Epidermal melanocyte (primary cell): ENCODE results near the gene C11orf86.

Experiments
- DNase-seq: peaks from one replicate; pipeline ENCODE4 v3.0.0; 2011; ENCODE audit warnings: low spot score; ENCODE audit not compliant: insufficient read length

C11orf86 gene

DNA sequence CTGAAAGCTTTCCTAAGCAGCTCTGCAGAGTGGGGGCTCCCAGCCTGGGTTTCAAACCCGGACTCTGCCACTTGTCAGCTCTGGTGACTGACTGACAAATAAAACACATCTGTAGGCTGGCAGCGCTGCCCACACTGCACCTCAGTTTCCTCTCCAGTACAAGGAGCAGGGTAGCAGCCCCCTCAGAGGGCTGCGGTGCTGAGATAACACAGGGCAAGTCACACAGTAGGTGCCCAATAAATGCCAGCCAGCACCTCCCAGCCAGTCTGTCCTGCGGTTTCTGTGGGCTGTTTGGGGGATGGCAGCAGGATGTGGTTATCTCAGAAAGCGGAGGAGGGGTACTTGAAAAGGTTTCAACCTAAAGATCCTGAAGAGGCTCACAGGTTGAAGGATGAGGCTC, 49.3 kb downstream of the C11orf86 start:
- no peak for DNase-seq

DNA sequence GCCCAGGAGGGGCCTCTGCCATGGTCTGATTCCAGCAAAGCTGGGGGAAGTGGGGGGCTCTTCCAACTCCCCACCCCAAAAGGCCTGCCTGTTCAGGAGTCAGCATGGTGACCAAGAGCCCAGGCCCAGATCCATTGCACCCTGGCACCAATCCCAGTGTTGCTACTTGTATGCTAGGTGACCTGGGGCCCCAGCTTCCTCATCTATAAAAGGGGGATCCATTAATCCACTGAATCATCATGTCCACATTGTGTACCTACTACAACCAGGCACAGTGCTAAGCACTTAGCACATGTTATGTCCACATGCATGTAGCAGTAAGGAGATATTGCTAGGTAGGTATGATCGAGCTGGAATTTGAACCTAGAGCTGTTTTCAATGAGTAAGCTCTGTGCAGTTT, 49.9 kb downstream of the C11orf86 start:
- DNase-seq = no peak

DNA sequence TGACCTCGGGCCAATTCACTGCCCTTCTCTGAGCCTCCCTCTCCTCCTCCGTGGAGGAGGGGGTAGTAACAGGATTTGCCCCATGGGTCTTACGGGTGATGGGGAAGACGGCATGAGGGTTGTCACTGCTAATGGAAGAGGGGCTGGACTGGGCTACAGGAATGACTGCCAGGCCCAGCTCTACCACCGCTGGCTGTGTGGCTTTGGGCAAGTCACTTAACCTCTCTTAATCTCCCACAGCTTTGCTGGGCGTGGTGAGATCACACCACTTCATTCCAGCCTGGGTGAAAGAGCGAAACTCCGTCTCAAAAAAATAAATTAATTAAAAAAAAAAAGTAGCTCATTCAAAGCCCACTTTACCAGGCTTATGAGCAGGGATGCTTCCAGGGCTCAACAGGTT, 50.6 kb downstream of the C11orf86 start:
- DNase-seq = no peak
